NCI-H774 (cell line): ENCODE data around the gene ERICH2.

ENCODE experiments used
- DNase-seq: peaks from one replicate; lab custom pipeline; 2025; lab: John Stamatoyannopoulos, UW

Gene ERICH2

DNA sequence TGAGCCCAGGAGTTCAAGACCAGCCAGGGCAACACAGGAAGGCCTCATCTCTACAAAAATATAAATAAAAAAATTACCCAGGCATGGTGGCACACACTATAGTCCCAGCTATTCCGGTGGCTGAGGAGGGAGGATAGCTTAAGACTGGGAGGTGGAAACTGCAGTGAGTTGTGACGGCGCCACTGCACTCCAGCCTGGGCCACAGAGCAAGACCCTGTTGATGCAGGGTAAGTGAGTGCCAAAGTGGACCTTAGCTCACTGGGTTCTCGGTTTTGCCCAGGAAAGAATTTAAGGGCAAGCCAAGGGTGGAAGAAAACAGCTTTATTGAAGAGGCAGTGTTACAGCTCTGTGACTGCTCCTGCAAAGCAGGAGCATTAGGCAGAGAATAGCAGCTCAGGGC, 6.9 kb upstream of the ERICH2 start:
- DNase-seq, result no peak

DNA sequence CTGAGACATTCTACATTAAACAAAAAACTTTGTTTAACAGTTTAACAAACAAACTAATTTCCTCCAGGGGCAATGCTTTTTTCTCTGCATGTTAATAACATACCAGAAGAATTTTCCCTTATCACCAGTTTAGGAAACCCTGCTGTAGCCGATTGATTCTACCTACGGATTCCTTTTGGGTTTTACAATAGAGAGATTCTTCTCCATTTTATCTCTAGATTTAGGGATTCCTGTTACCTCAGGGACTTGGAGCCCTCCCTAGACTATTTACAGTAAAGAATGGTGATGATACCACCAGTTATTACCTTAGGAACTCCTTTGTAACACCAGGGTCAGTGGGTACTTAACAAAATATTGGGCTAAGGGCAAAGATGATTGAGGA, 5.3 kb upstream of the ERICH2 start:
- DNase-seq, result no peak

DNA sequence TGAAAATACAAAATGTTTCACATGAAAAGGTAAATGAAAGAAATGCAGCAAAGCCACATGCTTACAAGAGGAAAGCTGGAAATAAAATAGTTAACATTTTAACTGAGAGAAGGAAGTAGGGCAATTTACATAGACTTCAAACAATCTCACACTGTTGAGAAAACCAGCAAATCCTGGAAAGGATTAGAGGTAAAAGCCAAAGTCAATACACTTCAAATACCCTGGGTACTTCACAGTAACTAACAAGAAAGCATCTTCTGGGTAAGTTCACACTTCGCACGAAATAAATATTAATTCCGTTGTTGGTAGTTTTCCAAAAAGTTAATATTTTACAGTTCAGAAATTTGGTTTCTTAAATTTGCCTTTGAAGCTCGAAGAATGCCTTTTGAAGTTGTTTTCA, 3.5 kb upstream of the ERICH2 start:
- no peak for DNase-seq

DNA sequence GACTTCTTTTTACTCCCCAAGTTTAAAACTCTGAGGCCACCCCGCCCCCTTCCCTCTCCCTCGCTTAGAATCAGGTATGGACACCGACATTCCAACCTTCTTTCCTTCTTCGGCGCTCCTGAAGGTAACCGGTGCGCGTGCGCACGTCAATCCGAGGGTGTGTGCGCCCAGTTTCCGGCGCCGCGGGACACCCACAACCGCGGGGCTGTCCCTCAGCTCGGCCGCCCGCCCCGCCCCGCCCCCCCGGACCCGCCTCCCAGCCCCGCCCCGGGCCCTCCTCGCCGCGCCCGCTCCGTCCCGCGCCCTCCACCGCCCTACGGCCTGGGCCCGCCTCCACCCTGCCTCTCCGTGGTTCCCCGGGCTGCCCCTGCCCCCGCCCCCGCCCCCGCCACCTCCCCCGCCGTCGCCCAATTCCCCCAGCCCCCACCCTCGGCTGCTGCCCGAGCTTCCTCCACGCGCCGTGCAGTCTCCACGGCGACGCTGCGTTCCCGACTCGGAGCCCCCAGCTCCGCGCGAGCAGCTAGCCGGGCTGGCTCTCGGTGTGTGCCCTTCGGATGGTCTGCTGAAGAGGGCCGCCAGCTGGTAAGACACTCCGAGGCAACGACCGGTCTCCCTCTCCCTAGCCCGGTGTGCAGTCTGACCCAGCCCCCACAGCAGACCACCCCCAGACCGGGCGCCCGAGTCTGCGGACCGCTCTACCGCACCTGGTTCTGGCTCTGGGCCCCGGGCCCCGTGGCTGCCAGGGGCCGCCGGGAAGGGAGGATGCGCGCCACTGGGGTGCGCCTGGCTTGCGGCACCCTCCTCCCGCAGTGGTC, 635 bp downstream of the ERICH2 start:
- peak; percentile 88 for DNase-seq

DNA sequence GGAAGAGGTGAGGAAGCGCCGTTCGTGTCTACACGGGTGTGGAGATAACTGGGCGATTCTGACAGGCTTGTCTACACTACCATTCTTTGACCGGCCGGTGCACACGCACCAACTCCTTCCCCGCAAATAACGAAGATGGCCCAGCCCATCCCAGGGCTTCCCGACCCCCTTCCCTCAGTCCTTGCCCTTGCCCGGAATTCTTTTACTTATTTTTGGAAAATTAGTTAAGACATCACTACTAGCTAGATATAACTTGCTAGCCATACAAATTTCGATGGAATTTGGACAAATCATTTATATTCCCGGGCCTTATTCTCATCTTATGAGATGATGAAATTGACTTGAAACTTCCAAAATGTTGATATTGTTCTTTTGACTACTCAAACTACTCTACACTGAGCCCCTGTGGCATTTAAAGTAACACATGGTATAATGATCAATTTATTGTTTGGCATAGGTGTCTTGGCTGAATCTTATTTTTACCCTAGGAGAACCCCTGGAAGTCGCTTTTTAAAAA, 1.3 kb downstream of the ERICH2 start:
- no peak for DNase-seq

DNA sequence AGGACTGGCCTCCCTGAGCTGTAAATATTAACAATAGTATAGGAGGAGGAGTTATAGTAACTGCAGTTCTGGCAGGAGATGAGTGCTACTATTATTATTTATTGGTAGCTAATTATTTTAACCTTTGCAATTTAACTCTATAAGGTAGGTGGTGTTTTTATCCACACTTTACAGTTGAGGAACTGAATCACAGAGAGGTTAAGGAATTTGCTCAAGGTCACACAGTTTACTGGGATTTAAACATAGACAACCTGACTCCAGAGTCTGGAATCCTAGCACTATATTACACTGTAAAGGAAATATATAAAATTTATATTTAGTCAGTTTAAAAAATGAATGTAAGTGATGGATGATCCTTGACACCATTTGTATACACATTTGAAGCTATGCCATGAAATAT, 2.1 kb downstream of the ERICH2 start:
- DNase-seq, result no peak

DNA sequence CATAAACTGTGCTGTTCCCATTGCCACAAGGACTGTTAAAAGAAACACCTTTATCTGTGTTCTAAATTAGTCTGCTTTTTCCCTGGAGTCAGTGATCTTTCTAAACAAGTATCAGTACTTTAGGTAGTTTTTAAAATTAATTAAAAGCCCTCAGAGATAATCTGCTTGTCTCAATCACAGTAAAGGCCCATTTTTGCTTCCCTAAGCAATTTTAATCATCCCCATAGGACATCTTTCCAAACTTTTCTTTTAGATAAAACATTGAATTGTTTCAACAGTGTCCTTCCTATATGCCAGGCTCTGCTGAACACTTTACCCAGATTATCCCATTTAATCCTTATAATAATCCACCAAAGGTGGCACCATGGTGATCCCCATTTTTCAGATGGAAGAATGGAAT, 3.9 kb downstream of the ERICH2 start:
- DNase-seq, result no peak

DNA sequence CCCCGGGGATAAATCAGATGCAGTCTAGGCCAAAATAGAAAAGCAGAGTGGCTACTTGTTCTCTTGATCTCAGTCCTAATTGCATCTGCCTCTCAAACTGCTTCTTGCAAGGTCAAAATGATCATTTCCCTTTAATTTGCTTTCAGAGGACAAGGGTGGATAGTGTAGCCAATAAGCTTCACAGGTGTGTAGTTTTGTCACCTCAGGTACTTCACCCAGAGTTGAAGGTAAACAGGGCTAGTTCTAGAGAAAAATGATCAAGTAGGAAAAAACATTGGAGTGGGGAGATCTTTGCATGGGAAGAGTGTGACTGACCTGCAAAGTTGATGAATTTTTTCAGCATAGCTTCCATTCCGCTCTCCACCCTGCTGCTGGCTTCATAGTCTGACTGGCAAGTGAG, 8.7 kb downstream of the ERICH2 start:
- DNase-seq, result no peak

DNA sequence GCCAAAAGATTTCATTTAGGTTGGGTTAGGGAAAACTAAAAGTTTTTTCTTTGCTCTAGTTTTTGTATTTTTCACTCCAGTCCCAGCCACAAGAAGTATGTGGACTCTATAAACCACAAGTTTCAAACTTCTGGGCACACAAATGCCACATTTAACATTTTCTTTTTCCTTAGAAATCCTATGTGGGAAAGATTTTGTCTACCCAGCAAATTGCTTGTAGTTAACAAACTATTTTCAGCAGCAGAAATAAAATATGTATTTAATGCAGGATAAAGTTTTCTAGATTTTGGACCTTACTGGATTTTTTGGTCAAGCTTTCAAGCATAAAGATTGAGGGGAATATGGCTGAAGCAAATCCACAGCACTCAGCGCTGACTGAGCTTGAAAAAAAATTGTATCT, 9.1 kb downstream of the ERICH2 start:
- DNase-seq, result no peak

DNA sequence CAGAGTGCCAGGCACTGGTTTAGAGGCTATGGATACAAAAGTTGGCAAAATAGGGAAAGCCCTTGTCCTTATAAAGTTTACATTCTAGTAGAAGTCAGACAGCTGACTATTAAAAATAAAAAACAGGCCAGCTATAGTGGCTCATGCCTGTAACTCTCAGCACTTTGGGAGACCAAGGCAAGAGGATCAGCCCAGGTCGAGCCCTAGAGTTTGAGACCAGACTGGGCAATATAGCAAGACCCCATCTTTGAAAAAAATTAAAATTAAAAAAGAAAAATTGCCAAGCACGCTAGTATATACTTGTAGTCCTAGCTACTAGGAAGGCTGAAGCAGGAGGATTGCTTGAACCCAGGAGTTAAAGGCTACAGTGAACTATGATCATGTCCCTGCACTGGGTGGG, 12.5 kb downstream of the ERICH2 start:
- DNase-seq, result no peak

DNA sequence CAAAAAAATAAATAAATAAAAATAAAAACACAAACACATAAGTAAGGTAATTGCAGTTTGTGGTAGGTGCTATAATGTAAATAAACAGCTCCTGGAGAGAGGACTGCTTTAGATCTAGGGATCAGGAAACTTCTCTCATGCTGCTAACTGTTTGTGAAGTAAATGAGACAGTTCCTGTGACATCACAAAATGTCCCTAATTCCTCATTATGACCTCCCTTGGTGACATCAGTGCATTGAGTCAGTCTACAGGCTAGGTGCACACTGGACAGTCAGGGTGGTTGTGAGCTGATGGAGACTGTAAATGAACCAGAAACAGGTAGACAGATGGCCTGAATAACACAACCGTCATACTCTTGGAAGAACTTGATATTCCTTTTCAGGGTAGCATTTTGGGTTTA, 13.4 kb downstream of the ERICH2 start:
- DNase-seq, result no peak

DNA sequence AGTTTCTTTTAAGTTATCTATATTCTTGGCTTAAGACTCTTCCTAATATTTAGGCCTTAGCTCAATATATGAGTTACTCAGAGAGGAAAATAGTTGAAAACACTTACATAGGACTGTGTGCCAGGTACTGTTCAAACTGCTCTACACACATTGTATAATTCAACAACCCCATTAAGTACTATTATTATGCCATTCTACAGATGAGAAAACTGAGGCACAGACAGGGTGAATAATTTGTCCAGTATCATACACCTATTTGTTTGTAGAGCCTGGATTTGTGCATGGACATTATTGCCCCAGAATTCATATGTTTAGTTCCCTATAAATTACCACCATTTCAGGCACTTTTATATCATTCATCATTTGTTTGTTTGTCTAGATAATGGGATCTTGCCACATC, 28.8 kb downstream of the ERICH2 start:
- no peak for DNase-seq

DNA sequence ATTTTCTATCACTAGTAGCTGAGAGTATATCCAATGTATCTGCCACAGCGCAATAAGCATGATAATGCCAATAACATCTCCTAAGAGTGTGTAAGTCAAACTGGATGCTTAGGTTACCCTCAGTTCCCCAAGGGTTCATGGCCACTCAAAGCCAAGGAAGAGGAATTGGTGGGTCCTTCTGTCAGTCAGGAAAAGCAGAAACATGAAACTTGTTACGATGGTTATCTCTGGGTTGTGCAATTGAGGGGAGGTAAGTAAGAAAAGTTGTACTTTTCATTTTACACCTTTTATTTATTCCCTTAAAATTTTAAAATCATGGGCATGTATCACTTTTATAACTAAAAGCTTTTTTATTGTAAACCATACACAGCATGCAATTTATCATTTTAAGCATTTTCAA, 36.4 kb downstream of the ERICH2 start:
- no peak for DNase-seq

DNA sequence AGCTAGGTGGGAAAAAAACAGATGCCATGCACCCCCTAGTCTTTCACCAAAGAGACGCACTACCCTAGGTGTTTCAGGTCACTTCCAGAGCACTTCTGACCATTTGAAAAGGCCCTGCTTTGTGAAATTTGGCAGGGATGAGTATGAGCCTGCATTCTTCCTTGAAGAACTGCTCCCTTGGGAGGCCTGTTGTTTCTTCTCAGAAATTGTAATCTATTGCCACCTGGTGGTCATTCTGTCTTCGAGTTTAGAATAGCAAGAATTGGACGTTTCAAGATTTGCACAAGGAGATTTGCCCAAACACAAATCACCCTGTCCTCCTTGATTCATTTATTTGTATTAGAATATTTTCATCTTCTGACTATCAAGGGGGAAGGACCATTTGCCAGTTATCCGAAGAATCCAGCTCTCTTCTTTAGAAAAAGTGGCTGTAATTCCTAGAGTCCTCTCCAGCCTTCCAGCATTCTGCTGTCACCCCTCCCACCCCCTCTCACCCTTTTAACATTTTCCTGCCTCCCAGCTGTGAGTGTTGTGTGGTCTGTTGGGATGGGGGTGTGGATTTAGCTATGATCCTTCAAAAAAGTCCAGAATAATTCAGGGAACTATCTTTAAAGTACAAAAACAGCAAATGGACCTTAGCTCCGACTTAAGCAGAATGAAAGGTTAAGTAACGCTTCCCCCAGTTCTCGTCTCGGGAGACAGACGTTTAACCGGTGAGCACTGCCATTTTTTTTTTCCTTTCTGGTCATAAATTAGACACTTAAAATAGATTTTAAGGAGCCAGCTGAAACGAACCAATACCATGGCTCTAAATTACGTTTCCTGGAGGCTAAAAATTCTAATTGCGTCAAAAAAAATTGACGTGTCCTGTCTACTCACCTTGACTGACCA, 42.8 kb downstream of the ERICH2 start:
- DNase-seq, result peak; percentile 73

DNA sequence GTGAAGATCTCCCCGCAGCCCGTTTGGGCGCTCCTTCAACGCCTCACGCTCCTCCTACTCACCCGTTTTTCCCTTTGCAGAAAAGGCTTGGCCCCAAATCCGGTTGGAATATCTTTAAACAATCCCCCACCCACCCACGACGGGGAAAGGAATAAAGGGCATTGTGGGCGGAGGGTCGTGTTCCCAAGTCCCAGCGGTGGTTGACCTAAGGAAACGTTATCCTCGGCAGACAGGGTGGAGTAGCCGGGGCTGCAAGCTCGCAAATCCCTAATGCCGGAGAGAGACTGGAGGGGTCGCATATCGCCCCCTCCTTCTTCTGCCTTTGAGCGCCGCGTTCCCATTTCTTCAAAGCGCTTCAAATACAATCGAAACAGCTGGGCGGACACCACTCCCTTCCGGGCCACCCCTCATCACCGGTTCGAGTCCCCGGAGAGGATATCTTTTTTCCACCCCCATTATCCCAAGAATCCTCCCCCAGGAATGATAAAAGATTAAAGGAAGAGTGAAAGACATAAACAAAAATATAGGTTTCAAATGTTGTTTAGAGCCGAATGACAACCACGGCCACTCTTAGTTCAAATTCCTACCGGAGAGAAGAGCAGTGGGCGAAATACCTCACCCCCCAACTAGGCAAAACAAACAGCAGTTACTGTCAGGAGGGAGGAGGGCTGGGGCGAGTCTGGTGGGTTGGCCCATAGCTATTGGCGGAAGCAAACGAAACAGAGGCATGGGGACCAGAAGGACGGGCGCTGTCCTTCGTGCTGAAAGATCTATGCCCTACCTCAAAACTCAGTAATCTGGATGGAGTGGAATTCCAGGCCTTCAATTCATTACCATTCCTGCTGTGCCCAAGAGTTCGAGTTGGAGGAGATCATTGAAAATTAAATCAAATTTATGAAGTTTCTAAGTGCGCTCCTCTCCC, 43.7 kb downstream of the ERICH2 start:
- peak; percentile 24 for DNase-seq

DNA sequence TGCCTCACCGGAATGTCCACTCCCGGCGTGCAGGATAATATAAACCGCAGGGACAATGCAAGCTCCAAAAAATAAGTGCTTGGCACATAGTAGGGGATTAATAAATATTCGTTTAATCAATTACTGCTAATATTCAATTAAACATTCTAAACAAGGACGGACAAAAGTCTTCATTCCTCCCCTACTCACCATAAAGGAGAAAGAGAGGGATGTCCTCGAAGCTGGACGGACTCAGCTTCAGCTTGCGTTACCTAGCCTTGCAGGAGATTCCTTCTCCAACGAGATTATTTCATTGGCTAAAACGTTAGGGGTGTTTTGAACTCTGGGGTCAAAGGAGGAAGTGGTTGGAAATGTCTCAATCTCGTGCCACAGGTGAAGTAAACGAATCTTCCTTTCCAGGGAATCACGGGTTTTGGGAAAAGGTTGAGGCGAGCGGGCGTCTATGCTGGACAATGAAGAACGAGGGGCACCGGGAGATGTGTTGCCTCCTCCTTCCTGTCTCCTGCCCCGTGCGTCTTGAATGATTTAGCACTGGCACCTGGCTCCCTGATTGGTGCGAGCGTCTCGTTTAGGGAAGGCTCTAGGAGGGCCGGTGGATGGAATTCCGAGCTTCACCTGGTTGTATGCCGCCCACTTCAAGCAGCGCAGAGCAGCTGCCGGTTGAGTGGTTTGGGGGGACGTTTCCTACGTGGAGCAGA, 44.5 kb downstream of the ERICH2 start:
- peak; percentile 83 for DNase-seq

DNA sequence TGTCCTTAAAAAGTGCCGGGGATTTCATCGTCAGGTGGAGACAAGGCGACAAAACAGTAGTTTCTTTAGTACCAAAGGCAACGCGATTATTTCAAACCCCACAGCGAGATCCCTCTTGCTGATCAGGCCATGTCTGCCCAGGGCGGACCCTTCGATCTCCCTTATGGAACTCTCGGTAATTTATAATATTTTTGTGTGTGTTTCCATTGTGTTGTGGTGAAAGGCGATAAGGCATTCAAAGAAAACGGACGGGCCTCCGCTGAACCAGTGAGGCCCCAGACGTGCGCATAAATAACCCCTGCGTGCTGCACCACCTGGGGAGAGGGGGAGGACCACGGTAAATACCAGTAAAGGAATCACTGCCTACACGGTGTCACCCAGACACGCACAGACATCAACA, 45.1 kb downstream of the ERICH2 start:
- DNase-seq, result peak; percentile 58

DNA sequence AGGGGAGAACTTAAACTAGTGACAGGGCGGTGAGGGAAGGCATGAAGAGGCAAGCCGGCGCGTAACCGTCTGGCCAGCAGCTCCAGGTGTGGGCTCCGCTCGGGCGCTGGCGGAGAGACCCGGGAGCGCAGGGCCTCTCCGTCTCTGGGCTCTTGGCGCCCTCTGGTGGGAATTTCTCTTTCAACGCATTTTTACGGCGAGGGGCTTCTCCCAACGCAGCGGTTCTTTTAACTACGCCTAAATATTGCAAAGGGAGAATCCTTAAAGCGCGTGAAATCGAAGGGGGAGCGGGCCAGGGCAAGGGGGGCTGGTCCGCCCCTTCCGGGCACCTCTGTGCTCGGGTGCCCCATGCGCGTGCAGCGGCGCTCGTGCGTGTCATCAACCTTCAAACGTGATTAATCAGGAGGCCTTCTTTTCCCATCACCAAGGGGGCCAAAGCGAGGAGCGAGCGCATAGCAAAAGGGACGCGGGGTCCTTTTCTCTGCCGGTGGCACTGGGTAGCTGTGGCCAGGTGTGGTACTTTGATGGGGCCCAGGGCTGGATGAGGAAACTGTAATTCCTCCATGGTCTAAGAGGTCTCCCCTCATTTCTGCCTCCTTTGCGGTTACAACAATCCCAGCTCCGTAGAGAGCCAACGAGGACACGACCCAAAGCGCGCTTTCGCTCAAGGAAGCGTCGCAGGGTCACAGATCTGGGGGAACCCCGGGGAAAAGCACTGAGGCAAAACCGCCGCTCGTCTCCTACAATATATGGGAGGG, 45.7 kb downstream of the ERICH2 start:
- DNase-seq, result peak; percentile 84

DNA sequence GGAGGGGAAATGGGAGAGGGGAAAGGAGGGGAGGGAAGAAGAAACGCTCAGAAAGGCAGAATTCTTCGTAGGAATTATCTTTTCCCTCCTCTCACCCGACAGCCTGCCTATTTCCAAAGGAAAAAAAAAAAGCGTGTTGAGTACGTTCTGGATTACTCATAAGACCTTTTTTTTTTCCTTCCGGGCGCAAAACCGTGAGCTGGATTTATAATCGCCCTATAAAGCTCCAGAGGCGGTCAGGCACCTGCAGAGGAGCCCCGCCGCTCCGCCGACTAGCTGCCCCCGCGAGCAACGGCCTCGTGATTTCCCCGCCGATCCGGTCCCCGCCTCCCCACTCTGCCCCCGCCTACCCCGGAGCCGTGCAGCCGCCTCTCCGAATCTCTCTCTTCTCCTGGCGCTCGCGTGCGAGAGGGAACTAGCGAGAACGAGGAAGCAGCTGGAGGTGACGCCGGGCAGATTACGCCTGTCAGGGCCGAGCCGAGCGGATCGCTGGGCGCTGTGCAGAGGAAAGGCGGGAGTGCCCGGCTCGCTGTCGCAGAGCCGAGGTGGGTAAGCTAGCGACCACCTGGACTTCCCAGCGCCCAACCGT, 46.4 kb downstream of the ERICH2 start, which contains the start of gene GAD1:
Gene GAD1, plus strand, starts transcription at position 384 of the 589 bp plus-strand sequence. CDS start 1,705 bp downstream, outside the sequence.
- DNase-seq, result peak; percentile 87
